A549 (cell line): ENCODE data around the gene PLCB1. TPM values are rescaled to one million over a fixed set of nuclear protein-coding genes. Genes with fewer than 3 reads are reported as not detected.

Source experiments
- ATAC-seq, 2 experiments: fragments of 200-7000 bp in 1 of 2; fragments of >200 bp in 1 of 2; cut with Nextera tagmentation in 1 of 2; cut with Tn5 transposase in 1 of 2; 3 replicates each; pipeline versions ENCODE4 v1.8.0 to v1.9.1; 2018 to 2020; ENCODE audit warnings: mild to moderate bottlenecking in 1 of 2, moderate library complexity in 1 of 2
- CTCF ChIA-PET: fragments of 300-600 bp; sonication (Branson Sonifier 250); formaldehyde crosslinking; extraction: SDS; loops from one replicate; lab custom pipeline; 2021; ENCODE audit warnings: antibody characterized with exemption, inconsistent platforms; lab: Yijun Ruan, JAX
- POLR2A ChIA-PET: fragments of 350-600 bp; formaldehyde crosslinking; extraction: SDS; loops from one replicate; lab custom pipeline; 2021; ENCODE audit warnings: antibody characterized with exemption, inconsistent platforms; lab: Yijun Ruan, JAX
- DNase-seq, 2 experiments: peaks; one replicate each; pipeline versions ENCODE4 v3.0.0 to v3.0.0-alpha.2; 2011 to 2016; ENCODE audit warnings: low read depth in 1 of 2, low spot score in 1 of 2
- FAIRE-seq: peaks from 2 replicates; lab custom pipeline; 2011; peaks lifted over from hg19 to GRCh38; lab: Jason Lieb, UNC
- H3K27ac ChIP-seq, 2 experiments: fragments of >200 bp; sonication (Bioruptor Twin); formaldehyde crosslinking; 3 replicates each; pipeline ENCODE4 v1.5.1; 2016 to 2017
- H3K4me1 ChIP-seq: fragments of >200 bp; sonication (Bioruptor Twin); formaldehyde crosslinking; 3 replicates; pipeline ENCODE4 v1.6.1; 2016
- H3K4me2 ChIP-seq: fragments of >200 bp; sonication (Bioruptor Twin); formaldehyde crosslinking; 3 replicates; pipeline ENCODE4 v1.6.1; 2016
- H3K4me3 ChIP-seq: fragments of >200 bp; sonication (Bioruptor Twin); formaldehyde crosslinking; 3 replicates; pipeline ENCODE4 v1.5.1; 2016
- H3K9me3 ChIP-seq: fragments of >200 bp; sonication (Bioruptor Twin); formaldehyde crosslinking; 3 replicates; pipeline ENCODE4 v1.6.1; 2016
- ATOH8 ChIP-seq: fragments of 250-450 bp; sonication (Bioruptor Pico); IDR thresholded peaks from 2 replicates; pipeline ENCODE4 v1.5.0; 2020; ENCODE audit warnings: low read depth, mild to moderate bottlenecking, moderate library complexity
- CEBPB ChIP-seq, 2 experiments: fragments of >200 bp in 1 of 2; sonication (Bioruptor Twin) in 1 of 2; formaldehyde crosslinking in 1 of 2; IDR thresholded peaks; 2 replicates each; pipeline ENCODE4 v1.6.1; 2012 to 2016
- EHMT2 ChIP-seq: fragments of 200-600 bp; sonication (generic); IDR thresholded peaks from 2 replicates; pipeline ENCODE4 v1.6.1; 2016; ENCODE audit warnings: antibody characterized with exemption, low read depth, mild to moderate bottlenecking, moderate library complexity
- ESRRA ChIP-seq: fragments of 150-350 bp; IDR thresholded peaks from 2 replicates; pipeline ENCODE4 v1.6.1; 2014; ENCODE audit warnings: mild to moderate bottlenecking, low read length, borderline replicate concordance
- FOSL2 ChIP-seq, 2 experiments: fragments of 450-650 bp in 1 of 2; fragments of >200 bp in 1 of 2; sonication (Bioruptor Twin) in 1 of 2; formaldehyde crosslinking; IDR thresholded peaks; 2 replicates each; pipeline versions ENCODE4 v1.5.0 to v1.6.1; 2016 to 2020; ENCODE audit warnings: mild to moderate bottlenecking in 1 of 2, moderate library complexity in 1 of 2
- HDAC2 ChIP-seq: fragments of 200-600 bp; sonication (generic); IDR thresholded peaks from 2 replicates; pipeline ENCODE4 v1.6.1; 2016
- HOXA7 ChIP-seq: fragments of 250-450 bp; sonication (Bioruptor Pico); IDR thresholded peaks from 2 replicates; pipeline ENCODE4 v1.5.0; 2020; ENCODE audit warnings: mild to moderate bottlenecking, moderate library complexity
- HOXB13 ChIP-seq: fragments of 250-450 bp; sonication (Bioruptor Pico); IDR thresholded peaks from 2 replicates; pipeline ENCODE4 v1.5.0; 2020; ENCODE audit warnings: low read depth, mild to moderate bottlenecking, moderate library complexity
- JUNB ChIP-seq: fragments of >200 bp; sonication (Bioruptor Twin); formaldehyde crosslinking; IDR thresholded peaks from 2 replicates; pipeline ENCODE4 v1.6.1; 2016
- KDM1A ChIP-seq: fragments of 200-600 bp; sonication (generic); IDR thresholded peaks from 2 replicates; pipeline ENCODE4 v1.6.1; 2016; ENCODE audit warnings: low read depth, mild to moderate bottlenecking
- KDM5A ChIP-seq: fragments of 200-600 bp; sonication (generic); IDR thresholded peaks from 2 replicates; pipeline ENCODE4 v1.6.1; 2016; ENCODE audit warnings: antibody characterized with exemption, mild to moderate bottlenecking
- NPAS2 ChIP-seq: fragments of 250-450 bp; sonication (Bioruptor Pico); IDR thresholded peaks from 2 replicates; pipeline ENCODE4 v1.8.0; 2022; ENCODE audit warnings: mild to moderate bottlenecking, moderate library complexity, borderline replicate concordance
- NR3C1 ChIP-seq: fragments of >200 bp; sonication (Bioruptor Twin); formaldehyde crosslinking; IDR thresholded peaks from 3 replicates; pipeline ENCODE4 v1.6.1; 2017
- PHF8 ChIP-seq: fragments of 200-600 bp; sonication (generic); IDR thresholded peaks from 2 replicates; pipeline ENCODE4 v1.6.1; 2016; ENCODE audit warnings: low read depth, mild to moderate bottlenecking, antibody characterized with exemption, moderate library complexity, borderline replicate concordance
- POLR2A ChIP-seq: IDR thresholded peaks from 2 replicates; pipeline ENCODE4 v1.6.1; 2012; ENCODE audit warnings: mild to moderate bottlenecking, low read length
- POLR2AphosphoS2 ChIP-seq: conservative IDR thresholded peaks from 2 replicates; pipeline ENCODE4 v1.6.1; 2012; ENCODE audit warnings: low read length, improper control_type of control experiment, inconsistent platforms
- RAD21 ChIP-seq, 2 experiments: fragments of >200 bp in 1 of 2; sonication (Bioruptor Twin) in 1 of 2; formaldehyde crosslinking in 1 of 2; IDR thresholded peaks in 1 of 2; conservative IDR thresholded peaks in 1 of 2; 2 replicates in 1 of 2; 3 replicates in 1 of 2; pipeline ENCODE4 v1.6.1; 2012 to 2018; ENCODE audit warnings: inconsistent platforms in 1 of 2
- RARB ChIP-seq: fragments of 250-450 bp; sonication (Bioruptor Pico); IDR thresholded peaks from 2 replicates; pipeline ENCODE4 v1.8.0; 2021; ENCODE audit warnings: mild to moderate bottlenecking, moderate library complexity
- RCOR1 ChIP-seq: fragments of 150-350 bp; IDR thresholded peaks from 2 replicates; pipeline ENCODE4 v1.6.1; 2014; ENCODE audit warnings: antibody characterized with exemption, low read length, low read depth
- RFX5 ChIP-seq: fragments of 450-650 bp; IDR thresholded peaks from 2 replicates; pipeline ENCODE4 v1.7.1; 2014; ENCODE audit warnings: antibody characterized with exemption, mild to moderate bottlenecking, moderate library complexity
- SREBF2 ChIP-seq: fragments of 450-650 bp; IDR thresholded peaks from 2 replicates; pipeline ENCODE4 v1.6.1; 2014; ENCODE audit warnings: mild to moderate bottlenecking, moderate library complexity
- TP53 ChIP-seq: fragments of 250-450 bp; sonication (Bioruptor Pico); IDR thresholded peaks from 2 replicates; pipeline ENCODE4 v1.5.0; 2021; ENCODE audit warnings: mild to moderate bottlenecking, moderate library complexity
- ZC3H11A ChIP-seq: fragments of 450-650 bp; IDR thresholded peaks from 2 replicates; pipeline ENCODE4 v1.6.1; 2014; ENCODE audit warnings: antibody characterized with exemption, mild to moderate bottlenecking
- ZSCAN20 ChIP-seq: fragments of 250-450 bp; sonication (Bioruptor Pico); IDR thresholded peaks from 2 replicates; pipeline ENCODE4 v1.8.0; 2022; ENCODE audit warnings: mild to moderate bottlenecking, moderate library complexity
- WGBS: methylation state at CpG from one replicate; pipeline ENCODE4 v1.1.6; 2017; ENCODE audit errors: missing lambda C conversion rate; 5-methylcytosine and 5-hydroxymethylcytosine counted together
- polyA plus RNA-seq, 4 experiments: library from polyadenylated mRNA; depleted of rRNA in 3 of 4; stranded (reverse); fragments of >200 nt; fragmentation: RNase III in 1 of 4; extraction: RNeasy Plus Mini Kit Qiagen cat#74134 plus additional on column Dnase treatment in 1 of 4; gene quantifications; 2 replicates in 3 of 4; 3 replicates in 1 of 4; pipeline ENCODE4 v1.2.3, GENCODE V29; 2011 to 2017
- TF ChIP-seq, protein P1 (sequence below): IDR thresholded peaks from 2 replicates; pipeline ENCODE4 v1.6.1; 2012
- TF ChIP-seq, protein P2 (sequence below): fragments of >200 bp; sonication (Bioruptor Twin); formaldehyde crosslinking; IDR thresholded peaks from 2 replicates; pipeline ENCODE4 v1.6.1; 2016

The PLCB1 gene
- polyA plus RNA-seq, 2 of the 4 experiments (the other 2 are of a cell fraction), result 0.97 to 6.3 TPM

DNA sequence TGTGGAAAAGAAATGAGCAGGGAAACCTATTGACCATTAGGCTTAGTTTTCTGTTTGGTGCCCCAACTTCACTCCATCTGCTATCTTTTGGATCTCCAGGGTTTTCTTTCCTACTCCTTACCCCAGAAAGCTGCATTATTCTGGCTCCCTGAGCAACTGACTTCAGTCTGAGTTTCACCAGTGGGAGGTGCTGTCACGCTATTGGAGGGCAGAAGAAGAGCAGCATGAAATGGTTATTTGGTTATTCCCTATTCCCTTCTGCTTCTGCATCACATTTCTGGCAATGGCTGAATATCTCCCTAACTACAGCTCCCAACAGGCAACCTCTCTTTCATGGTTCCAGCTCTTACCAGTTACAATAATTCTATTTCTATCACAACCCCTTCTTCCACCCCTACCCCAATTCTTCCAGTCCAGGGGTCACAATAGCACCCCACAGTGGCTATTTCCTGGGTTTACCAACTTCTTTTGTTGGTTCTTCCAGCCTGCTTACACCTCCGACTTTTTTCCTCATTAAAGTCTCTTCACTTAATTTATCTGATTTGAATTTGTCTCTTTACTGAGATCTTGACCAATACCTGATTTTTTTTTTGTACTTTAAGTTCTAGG lies 311.5 kb downstream of the PLCB1 start:
- Histone ChIP-seq H3K4me1 (no peaks in the 10 kb centered on the region), H3K27ac (no peak overlapping the region), H3K9me3 (no peaks in the 10 kb centered on the region), H3K4me3 (no peak overlapping the region), H3K4me2 (no peak overlapping the region)
- WGBS, result 0% methylated on average over 2 of the region's 2 CpGs
- ChIA-PET POLR2A (no interaction called here), CTCF (no interaction called here)
- no peak for DNase-seq
- TF ChIP-seq ATOH8 (CRISPR knock-in tag) (no peak), RAD21 (conservative IDR thresholded peaks at IDR 0.05 in 1 of 2, IDR thresholded peaks at IDR 0.05 in 1 of 2) (0 out of 5 replicates have a peak, but pooled peaks of 1 of the 2 experiments have one; percentile 0), RCOR1 (no peak)
- no peak for FAIRE-seq
- no peak for ATAC-seq

DNA sequence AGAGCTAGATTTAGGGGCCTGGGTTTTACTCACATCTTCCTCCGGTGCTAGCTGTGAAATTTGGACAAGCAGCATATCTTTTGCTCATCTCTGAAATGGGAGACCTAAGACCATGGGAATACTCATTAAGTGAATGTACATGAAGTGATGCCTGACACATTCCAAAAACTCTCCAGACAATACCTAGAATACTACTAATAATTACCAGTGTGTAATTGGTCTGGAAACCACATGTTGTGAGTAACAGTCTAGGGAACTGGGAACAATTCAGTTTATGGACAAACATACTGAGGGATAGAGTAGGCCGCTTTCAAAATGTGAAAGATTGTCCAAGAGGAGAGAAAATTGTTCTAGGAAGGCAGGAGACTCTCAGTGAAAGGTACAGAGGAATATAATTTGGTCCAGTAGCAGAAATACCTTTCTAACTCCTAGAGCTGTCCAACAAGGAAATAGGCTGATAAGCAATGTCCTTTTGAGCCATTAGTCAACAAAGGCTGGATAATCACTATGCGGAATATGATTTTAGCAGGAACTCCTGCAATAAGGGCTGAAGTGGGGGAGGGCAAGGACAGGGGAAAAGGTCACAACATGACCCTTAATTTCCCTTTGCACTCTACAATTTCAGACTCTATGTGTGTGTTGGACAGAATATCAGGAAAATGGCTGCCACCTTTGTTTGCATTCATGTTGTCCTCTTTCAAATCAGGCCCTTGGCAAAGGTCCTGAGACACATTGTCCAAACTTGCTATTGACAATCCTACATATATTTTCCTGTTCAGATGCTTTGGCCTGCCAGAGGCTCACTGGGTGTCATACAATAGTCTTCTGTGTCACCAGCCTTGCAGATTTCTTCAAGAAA lies 315.4 kb downstream of the PLCB1 start:
- FAIRE-seq, result no peak
- ChIA-PET POLR2A (no interaction called here), CTCF (interaction anchor here (1.1 to 1.2 kb wide), 2 partner anchors 275 kb away, joined by 3 read pairs; no protein-coding TSS in a partner anchor)
- no peak overlapping the region for H3K27ac ChIP-seq
- no peak for DNase-seq
- H3K4me2 ChIP-seq, result no peak overlapping the region
- ATAC-seq, result no peak
- TF ChIP-seq NPAS2, result no peak
- no peak for TF ChIP-seq HDAC2
- no peak for TF ChIP-seq RFX5
- no peak for TF ChIP-seq NR3C1
- TF ChIP-seq POLR2AphosphoS2, result no peak
- no peak for TF ChIP-seq HOXA7 (CRISPR knock-in tag)
- no peak for TF ChIP-seq ZC3H11A
- no peak for TF ChIP-seq KDM1A
- no peak for TF ChIP-seq RARB (CRISPR knock-in tag)
- TF ChIP-seq HOXB13 (CRISPR knock-in tag), result no peak
- TF ChIP-seq CEBPB (IDR thresholded peaks at IDR 0.05), result no peak
- TF ChIP-seq SREBF2, result no peak
- no peak for TF ChIP-seq RCOR1
- no peak for TF ChIP-seq ESRRA
- no peak for TF ChIP-seq POLR2A
- TF ChIP-seq KDM5A, result no peak
- no peak for TF ChIP-seq FOSL2 (IDR thresholded peaks at IDR 0.05)
- TF ChIP-seq FOSL2 (CRISPR knock-in tag; IDR thresholded peaks at IDR 0.05), result no peak
- no peak overlapping the region for H3K4me3 ChIP-seq
- H3K4me1 ChIP-seq, result no peaks in the 10 kb centered on the region
- H3K9me3 ChIP-seq, result no peaks in the 10 kb centered on the region
- WGBS, result 35% methylated on average over 3 of the region's 3 CpGs

- Histone ChIP-seq H3K9me3 (no peaks in the 10 kb centered on the region), H3K4me3 (no peak overlapping the region), H3K4me1 (no peaks in the 10 kb centered on the region), H3K27ac (no peak overlapping the region), H3K4me2 (no peak overlapping the region)
- POLR2A ChIA-PET, result no interaction called here
- ATAC-seq (no peak), FAIRE-seq (no peak), DNase-seq (no peak)
- TF ChIP-seq EHMT2, result no peak
- TF ChIP-seq, protein P1, sequence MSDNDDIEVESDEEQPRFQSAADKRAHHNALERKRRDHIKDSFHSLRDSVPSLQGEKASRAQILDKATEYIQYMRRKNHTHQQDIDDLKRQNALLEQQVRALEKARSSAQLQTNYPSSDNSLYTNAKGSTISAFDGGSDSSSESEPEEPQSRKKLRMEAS, result no peak
- TF ChIP-seq ZSCAN20 (CRISPR knock-in tag), result no peak
- TF ChIP-seq, protein P2, sequence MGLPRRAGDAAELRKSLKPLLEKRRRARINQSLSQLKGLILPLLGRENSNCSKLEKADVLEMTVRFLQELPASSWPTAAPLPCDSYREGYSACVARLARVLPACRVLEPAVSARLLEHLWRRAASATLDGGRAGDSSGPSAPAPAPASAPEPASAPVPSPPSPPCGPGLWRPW, result no peak
- no peak for TF ChIP-seq JUNB
- TF ChIP-seq PHF8, result no peak
- no peak for TF ChIP-seq TP53 (CRISPR knock-in tag)
- 26% methylated on average over 5 of the region's 5 CpGs for WGBS
- CTCF ChIA-PET, result interaction anchor here (1.2 kb wide), 1 partner anchor 274 kb away, joined by 3 read pairs; no protein-coding TSS in a partner anchor
Measured at GRCh38 chr20:8449123-8449522, 317.1 kb downstream of the PLCB1 start.
